SK-MEL-5 (cell line): ENCODE data around the gene ACACA. TPM values are rescaled to one million over a fixed set of nuclear protein-coding genes. Genes with fewer than 3 reads are reported as not detected.
A peak's percentile ranks its signal among the peaks of the same experiment; 100 is the strongest.
"Not testable (repeated sequence)": the region's sequence is repeated elsewhere in the genome, so short reads cannot be mapped to it uniquely, and the experiment has no call there.

Experiments used
- DNase-seq: peaks from one replicate; pipeline ENCODE4 v3.0.0-alpha.2; 2016; ENCODE audit warnings: low read depth, low spot score
- in situ Hi-C: cut with HindIII; loops from 2 replicates; pipeline ENCODE4 v1.10.0; 2016; ENCODE audit warnings: low sequenced_read_pairs, high pct_unique_total_duplicates, low pct_unique_long_range_greater_than_20kb
- polyA plus RNA-seq, 2 experiments: library from polyadenylated mRNA; depleted of rRNA; stranded (reverse); fragments of >200 nt; gene quantifications; 2 replicates each; pipeline ENCODE4 v1.2.3, GENCODE V29; 2015
- total RNA-seq: library from RNA; depleted of rRNA; stranded (reverse); fragments of >200 nt; shearing (Covaris generic); gene quantifications from 2 replicates; pipeline ENCODE4 v1.2.3, GENCODE V29; 2014; rRNA removed

Gene ACACA
- 33.9 and 37.8 TPM in 2 replicates for total RNA-seq
- polyA plus RNA-seq (2015; cell fraction: cytosol; rRNA removed), result 35.9 and 50.9 TPM in 2 replicates
- polyA plus RNA-seq (2015; cell fraction: nucleus; rRNA removed), result 55.4 and 65.2 TPM in 2 replicates

- peak; percentile 83 for DNase-seq
- in situ Hi-C loops, result no loop called here
These were observed at the start of gene ACACA, which contains the start of gene TADA2A for GRCh38 chr17:37406635-37407461. Gene ACACA (minus strand): TSS chr17:37406836. CDS start chr17:37406299, 537 bp downstream. Gene TADA2A (plus strand): TSS chr17:37406886. CDS start chr17:37411366, 4,480 bp downstream.

GRCh38 chr17:37450112-37450511 is 43.5 kb upstream of the ACACA start:
- DNase-seq, result no peak
- in situ Hi-C loops, result no loop called here

- in situ Hi-C loops, result no loop called here
- DNase-seq, result no peak
These were observed 41.0 kb upstream of the ACACA start for GRCh38 chr17:37447641-37448040.

GRCh38 chr17:37446027-37446426 is 39.4 kb upstream of the ACACA start:
- in situ Hi-C loops, result no loop called here
- DNase-seq, result no peak

- in situ Hi-C loops, DNase-seq: not testable (repeated sequence)
These were observed 34.9 kb upstream of the ACACA start for GRCh38 chr17:37441369-37442014.

GRCh38 chr17:37440424-37440823 is 33.8 kb upstream of the ACACA start:
- in situ Hi-C loops, result no loop called here

GRCh38 chr17:37438141-37438540 is 31.5 kb upstream of the ACACA start:
- DNase-seq, result peak; percentile 37
- in situ Hi-C loops, result no loop called here

More at GRCh38 chr17:37440424-37440823, 33.8 kb upstream of the ACACA start:
- no peak for DNase-seq

GRCh38 chr17:37432671-37433070 is 26.0 kb upstream of the ACACA start:
- in situ Hi-C loops, result no loop called here
- no peak for DNase-seq

- no peak for DNase-seq
- in situ Hi-C loops, result no loop called here
These were observed 23.5 kb upstream of the ACACA start for GRCh38 chr17:37430051-37430627.

- in situ Hi-C loops, result no loop called here
These were observed 22.8 kb upstream of the ACACA start for GRCh38 chr17:37429453-37429852.

GRCh38 chr17:37429039-37429438 is 22.4 kb upstream of the ACACA start:
- in situ Hi-C loops, result no loop called here
- DNase-seq, result no peak

More at GRCh38 chr17:37429453-37429852, 22.8 kb upstream of the ACACA start:
- DNase-seq, result no peak

GRCh38 chr17:37425268-37425667 is 18.6 kb upstream of the ACACA start:
- in situ Hi-C loops, result no loop called here
- DNase-seq, result no peak

- in situ Hi-C loops, result no loop called here
- DNase-seq, result no peak
These were observed 16.5 kb upstream of the ACACA start for GRCh38 chr17:37422971-37423625.

- no peak for DNase-seq
- in situ Hi-C loops, result no loop called here
These were observed 11.2 kb upstream of the ACACA start for GRCh38 chr17:37417852-37418251.

- in situ Hi-C loops, result no loop called here
- DNase-seq, result peak; percentile 39
These were observed 7.4 kb upstream of the ACACA start for GRCh38 chr17:37413875-37414519.

GRCh38 chr17:37410357-37410756 is 3.7 kb upstream of the ACACA start:
- in situ Hi-C loops, result no loop called here
- no peak for DNase-seq

GRCh38 chr17:37408145-37408479 is 1.5 kb upstream of the ACACA start:
- DNase-seq, in situ Hi-C loops: not testable (repeated sequence)
